NCI-H2227 (cell line): ENCODE measurements around the gene MRPL37.
A peak's percentile ranks its signal among the peaks of the same experiment; 100 is the strongest.
"Not testable (repeated sequence)": the region's sequence is repeated elsewhere in the genome, so short reads cannot be mapped to it uniquely, and the experiment has no call there.

Source experiments
- DNase-seq: peaks from one replicate; lab custom pipeline; 2025; ENCODE audit not compliant: unreplicated experiment; lab: John Stamatoyannopoulos, UW

The MRPL37 gene

GRCh38 chr1:54172614-54173599 lies 27.1 kb upstream of the MRPL37 start:
- no peak for DNase-seq

GRCh38 chr1:54173681-54174080 lies 26.3 kb upstream of the MRPL37 start:
- peak; percentile 17 for DNase-seq

DNA sequence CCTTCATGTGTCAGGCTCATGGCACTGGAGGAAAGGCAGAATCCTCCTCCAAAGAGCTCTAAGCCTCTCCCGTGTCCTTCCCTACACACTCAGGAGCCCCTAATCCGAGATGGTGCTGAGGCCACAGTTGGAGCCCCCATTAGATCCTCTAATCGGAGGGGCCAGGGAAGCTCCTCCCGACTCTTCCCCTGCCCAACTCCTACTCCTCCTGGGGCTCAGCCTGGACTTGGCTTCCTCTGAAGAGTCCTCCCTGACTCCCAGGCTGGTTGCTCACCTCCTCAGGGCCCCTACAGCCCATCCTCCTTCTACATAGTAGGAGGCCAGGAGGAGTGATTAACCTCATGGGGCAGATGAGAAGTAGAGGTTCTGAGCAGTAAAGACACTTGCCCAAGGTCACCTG lies 25.9 kb upstream of the MRPL37 start:
- DNase-seq, result no peak

DNA sequence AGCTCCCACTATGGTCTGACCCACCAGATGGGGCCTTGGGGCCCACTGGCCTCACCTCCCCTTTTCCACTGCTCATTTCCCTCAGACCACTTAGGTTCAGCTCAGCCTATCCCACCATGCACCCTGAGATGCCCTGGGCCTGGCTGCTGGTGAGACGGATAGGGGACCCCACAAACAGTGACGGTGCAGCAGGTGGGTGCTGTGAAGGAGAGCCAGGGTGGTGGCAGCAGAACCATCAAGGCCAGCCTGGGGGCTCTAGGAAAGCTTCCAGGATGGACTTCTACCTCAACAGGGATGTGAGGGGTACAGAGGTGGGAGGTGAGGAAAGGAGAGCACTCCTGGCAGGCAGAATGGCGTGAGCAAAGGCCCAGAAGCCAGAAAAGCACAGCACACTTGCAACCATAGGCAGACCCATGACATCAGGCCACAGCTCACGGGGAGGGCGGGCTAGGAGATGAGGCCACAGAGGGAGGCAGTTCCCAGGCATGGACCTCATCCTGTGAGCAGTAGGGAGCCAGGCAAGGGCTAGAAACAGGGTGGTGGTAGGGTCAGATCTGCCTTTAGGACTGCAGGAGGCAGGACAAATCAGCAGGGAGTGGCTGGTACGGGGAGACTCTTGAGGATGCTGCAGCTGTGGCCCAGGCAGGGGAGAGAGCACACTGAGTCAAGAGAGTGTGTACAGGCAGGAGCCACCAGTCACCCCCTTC lies 23.2 kb upstream of the MRPL37 start:
- no peak for DNase-seq

DNA sequence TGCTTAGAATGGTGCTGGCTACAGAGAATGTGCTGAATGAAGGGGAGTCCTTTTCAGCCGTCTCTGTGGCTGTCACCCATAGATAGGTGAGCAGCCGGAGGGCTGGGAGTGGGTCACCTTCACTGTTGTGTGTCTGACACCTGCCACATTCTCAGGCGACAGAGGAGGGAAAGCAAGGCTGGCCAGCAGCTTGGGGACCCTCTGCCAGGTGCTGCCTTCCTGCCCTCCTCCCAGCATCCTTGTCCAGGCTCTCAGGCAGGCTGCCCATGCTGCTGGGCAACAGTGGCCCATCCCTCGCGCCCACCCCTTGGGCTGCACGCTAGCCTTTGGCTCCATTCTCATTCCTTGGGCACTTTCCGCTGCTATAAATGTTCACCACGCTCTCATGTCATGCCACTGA lies 22.2 kb upstream of the MRPL37 start:
- no peak for DNase-seq

DNA sequence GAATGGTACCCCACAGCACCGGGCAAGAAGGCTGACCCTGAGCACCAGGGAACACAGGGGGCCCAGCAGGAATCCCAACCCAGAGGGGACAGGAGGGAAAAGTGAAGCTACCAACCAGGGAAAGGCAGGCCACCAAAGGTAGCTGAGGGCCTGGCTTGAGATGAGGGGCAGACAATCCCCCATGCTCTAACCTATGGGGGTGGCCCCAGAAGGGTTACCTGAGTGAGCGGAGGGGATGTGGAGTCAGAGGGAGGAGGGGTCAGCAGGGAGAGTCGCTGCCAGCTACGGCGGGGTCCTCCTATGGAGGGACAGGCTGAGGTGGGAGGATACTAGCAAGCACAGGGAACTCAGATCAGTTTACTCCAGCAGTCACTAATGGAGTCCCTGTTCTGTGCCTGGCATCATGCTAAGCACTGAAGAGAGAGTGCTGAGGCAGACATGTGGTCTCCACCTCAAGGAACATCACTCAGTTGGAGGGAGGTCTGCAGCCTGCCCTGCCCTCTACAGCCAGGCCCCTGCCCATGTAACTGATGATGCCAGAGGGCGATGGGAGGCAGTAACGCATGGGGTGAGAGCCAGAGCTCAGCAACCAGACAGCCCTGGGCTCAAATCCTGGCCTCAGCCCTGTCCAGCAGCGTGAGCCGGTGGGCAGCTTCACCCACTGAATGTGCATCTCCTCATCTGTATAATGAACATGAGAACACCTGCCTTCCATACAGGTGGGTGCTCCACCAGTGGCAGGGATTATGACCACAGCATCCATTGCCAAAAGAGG lies 21.5 kb upstream of the MRPL37 start:
- DNase-seq, result no peak

DNA sequence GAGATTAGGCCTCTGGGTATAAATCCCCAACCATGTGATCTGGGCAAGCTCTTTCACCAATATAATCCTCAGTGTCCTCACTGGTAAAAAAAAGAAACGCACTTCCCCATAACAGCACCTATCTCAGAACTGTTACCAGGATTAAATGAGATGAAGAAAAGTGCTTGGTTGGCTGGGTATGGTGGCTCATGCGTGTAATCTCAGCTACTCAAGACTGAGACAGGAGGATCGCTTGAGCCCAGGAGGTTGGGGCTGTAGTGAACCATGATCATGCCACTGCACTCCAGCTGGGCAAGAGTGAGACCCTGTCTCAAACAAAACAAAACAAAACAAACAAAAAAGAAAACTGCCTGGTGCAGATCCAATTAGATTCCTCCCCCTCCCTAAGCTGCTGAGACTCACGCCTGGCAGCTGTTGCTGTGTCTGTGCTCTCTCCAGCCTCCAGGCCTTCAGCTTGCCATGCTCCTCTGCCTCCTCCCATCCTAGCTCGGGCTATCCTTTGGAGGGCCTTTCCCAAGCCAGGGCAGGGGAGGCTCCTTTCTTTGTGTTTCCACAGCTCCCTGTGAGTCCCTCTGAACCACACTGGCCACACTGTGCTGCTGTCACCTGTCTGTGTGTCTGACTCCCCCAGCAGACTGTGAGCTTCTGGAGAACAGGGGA lies 19.1 kb upstream of the MRPL37 start:
- no peak for DNase-seq

DNA sequence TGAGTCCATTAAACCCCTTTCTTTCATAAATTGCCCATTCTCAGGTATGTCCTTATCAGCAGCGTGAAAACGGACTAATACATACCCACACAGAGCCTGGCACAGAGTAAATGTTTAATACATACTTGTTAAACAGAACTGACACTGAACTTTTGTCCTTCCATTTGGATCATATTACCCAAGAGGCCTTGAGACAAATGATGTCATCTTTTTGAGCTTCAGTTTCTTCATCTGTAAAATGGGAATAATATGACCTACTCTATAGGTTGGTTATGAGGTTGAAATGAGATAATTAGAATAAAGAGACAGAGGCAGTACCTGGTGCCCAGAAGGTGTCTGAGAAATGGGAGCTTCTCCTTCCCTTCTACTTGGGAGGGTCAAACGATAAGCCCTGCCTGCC lies 13.9 kb upstream of the MRPL37 start:
- DNase-seq, result no peak

- DNase-seq, result no peak
Measured at GRCh38 chr1:54188291-54188690, 11.7 kb upstream of the MRPL37 start.

GRCh38 chr1:54190526-54190925 lies 9.4 kb upstream of the MRPL37 start:
- no peak for DNase-seq

DNA sequence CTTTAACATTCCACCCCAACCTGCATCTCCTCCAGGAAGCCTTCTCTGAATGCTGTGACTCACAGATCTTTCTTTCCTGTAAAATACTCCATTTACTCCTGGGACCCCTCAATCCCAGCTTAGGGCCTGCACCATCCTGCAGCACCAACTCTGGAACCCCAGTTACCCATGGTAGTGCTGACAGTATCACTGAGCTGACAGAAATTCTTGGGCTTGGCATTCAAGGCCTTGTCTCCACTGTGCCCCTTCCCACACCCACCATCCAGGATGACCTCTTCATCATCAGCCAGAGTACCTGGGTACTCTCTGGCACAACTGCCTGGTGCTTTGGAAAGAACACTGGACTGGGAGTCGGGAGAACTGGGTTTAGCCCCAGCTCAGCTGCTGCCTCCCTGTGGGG lies 8.4 kb upstream of the MRPL37 start:
- DNase-seq, result no peak

DNA sequence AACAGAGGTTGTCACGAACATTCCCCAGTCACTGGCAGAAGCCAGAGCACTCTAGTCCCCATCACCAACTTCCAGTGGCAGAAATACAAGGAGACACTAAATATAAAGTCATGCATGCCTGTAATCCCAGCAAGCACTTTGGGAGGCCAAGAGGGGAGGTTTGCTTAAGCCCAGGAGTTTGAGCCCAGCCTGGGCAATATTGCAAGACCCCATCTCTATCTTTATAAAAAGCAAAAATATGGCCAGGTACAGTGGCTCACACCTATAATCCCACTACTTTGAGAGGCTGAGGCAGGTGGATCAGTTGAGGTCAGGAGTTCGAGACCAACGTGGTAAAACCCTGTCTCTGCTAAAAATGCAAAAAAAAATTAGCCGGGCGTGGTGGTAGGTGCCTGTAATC lies 6.5 kb upstream of the MRPL37 start:
- no peak for DNase-seq

DNA sequence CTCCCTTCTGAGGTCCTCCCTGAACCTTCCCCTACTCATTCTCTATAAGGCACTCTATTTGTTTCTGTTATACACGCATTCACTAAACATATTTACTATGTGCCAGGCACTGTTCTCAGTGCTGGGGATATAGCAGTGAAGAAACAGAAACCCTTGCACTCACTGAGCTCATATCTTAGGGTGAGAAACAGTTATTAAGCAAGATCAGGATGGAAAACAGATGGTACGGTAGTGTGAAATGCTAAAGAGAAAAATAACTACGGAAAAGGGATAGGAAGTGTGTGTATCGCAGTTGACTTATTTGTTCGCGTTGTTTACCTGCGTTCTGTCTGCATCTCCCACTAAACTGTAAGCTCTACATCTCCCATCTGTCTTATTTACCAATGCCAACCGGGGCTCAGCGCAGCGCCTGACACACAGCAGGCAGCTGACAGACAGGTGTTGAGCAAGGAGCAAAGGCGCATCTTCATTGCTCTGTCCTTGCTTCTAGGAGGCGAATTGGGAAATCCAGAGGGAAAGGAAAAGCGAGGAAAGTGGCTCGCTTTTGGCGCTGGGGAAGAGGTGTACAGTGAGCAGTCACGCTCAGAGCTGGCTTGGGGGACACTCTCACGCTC lies 709 bp upstream of the MRPL37 start:
- no peak for DNase-seq

- no peak for DNase-seq
Measured at GRCh38 chr1:54200519-54200997, 591 bp downstream of the MRPL37 start.

GRCh38 chr1:54204199-54204598 lies 4.2 kb downstream of the MRPL37 start:
- DNase-seq, result no peak

GRCh38 chr1:54207287-54207686 lies 7.3 kb downstream of the MRPL37 start:
- no peak for DNase-seq

DNA sequence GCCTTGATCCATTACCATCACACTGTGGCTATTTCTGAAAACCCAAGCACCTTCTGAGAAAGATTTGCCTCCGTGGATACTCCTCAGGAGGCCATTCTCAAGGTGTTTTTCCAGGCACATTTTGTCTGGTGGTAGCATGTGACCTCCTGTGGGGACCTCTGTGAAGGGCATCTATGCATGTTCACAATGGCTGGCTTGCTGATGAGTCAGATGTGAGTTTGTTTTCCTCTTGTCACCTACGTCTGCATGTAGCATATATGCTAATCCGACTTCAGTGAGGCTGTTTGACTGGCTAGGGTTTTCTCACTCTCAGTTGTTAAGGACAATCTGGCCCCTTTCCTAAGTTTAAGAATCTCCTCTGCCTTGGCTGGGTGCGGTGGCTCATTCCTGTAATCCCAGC lies 7.9 kb downstream of the MRPL37 start:
- DNase-seq, result not testable (repeated sequence)

DNA sequence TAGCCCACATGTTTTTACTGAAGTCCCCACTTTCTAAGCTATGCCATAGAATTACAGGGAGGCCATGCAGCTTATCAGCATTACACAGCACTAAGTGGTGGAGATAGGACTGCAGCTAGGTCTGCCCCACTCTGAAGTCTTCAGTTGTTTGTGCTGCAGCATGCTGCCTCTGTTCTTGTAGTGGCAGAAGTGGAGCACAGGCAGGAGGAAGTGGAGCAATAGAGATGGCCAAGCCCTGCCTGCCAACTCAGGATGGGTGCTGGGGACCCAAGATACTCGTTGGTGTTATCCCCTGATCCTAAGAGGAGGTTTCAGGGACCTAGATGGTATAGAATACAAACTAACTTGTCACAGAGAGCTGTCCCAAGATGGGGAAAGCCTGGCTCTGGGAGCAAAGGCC lies 12.9 kb downstream of the MRPL37 start:
- DNase-seq, result no peak

DNA sequence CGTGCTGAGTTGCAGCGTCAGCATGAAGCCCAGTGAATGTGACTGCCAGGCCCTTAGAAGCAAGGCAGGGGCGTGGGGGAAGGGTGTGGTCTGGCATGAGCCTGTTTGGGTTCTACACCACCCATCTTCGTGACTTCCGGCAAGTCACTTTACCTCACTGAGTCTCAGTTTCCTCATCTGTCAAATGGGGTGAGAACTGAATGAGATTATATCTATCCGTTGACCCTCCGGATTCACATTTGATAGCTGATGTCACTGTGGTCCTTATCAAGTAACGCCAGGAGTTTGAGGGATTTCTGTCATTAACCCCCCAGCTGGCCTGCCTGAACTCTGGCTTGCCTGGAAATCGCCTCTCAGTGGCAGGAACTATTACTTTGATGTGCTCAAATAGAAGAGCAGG lies 15.6 kb downstream of the MRPL37 start:
- no peak for DNase-seq

DNA sequence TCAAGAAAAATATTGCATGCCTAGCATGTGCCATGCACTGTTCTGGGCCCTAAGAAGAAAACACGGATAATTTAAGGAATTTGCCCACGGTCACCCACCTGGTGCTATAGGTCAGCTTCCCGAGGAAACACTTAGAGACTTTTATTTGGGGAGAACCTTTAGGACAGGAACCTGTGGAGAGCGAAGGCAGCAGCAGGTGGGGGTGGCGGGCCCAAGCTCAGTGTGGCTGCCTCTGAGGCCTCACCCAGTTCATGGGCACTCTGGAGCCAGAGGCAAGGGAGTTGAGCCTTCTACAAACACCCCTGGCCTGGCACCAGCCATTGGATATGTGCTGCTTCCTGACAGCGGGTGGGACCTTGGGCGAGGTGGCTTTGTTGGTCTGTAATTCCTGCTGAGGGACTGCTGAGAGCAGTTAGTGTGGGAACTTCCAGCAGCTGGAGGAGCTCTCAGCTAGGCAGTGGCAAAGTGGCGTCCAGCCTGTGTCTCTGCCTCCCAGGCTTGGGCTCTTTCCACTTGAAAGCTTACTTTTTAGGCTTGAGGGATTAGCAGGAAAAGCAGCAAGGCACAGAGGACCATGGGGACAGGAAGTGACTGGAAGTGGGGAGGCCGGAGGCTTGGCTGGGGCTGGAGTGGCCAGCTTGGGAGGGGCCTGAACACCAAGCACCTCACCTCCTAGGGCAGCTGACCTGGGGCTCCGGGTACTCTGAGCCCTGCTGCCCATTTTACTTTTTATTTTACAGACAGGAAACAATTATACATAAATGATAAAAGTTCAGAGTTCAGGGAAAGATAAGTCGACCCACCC lies 19.1 kb downstream of the MRPL37 start:
- no peak for DNase-seq
